GM18505 (cell line): ENCODE results near the gene CATSPERZ.
A peak's percentile ranks its signal among the peaks of the same experiment; 100 is the strongest.
"Not testable (repeated sequence)": the region's sequence is repeated elsewhere in the genome, so short reads cannot be mapped to it uniquely, and the experiment has no call there.

ENCODE experiments used
- ATAC-seq: cut with Tn5 transposase; IDR thresholded peaks from one replicate; pipeline ENCODE4 v1.9.1; 2021; ENCODE audit not compliant: unreplicated experiment
- POLR2A ChIP-seq: IDR thresholded peaks from 4 replicates; pipeline ENCODE4 v1.6.1; 2011; ENCODE audit warnings: borderline replicate concordance; ENCODE audit not compliant: insufficient read depth, insufficient read length; ENCODE audit errors: extremely low read depth

The CATSPERZ gene

DNA sequence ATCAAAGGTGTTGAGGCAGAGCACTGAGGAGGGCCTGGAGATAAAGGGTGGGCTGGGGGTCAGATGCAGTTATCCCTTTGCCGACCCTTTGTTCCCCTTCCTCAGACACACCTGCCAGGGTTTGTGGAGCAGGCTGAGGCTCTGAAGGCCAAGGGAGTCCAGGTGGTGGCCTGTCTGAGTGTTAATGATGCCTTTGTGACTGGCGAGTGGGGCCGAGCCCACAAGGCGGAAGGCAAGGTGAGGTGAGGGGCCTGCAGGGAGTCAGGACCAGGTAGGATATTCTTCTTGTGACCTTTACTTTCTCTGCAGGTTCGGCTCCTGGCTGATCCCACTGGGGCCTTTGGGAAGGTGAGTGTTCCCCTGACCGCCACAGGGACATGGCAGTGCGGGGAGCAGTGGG is 20.4 kb downstream of the CATSPERZ start:
- TF ChIP-seq POLR2A, result no peak
- no peak for ATAC-seq

DNA sequence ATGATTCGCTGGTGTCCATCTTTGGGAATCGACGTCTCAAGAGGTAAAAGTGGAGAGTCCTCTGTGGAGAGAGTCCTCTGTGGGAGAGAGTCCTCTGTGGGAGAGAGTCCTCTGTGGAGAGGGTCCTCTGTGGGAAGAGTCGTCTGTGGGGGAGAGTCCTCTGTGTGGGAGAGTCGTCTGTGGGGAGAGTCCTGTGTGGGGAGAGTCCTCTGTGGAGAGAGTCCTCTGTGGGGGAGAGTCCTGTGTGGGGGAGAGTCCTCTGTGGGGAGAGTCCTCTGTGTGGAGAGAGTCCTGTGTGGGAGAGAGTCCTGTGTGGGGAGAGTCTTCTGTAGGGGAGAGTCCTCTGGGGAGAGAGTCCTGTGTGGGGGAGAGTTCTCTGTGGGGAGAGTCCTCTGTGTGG is 20.9 kb downstream of the CATSPERZ start:
- no peak for TF ChIP-seq POLR2A
- no peak for ATAC-seq

DNA sequence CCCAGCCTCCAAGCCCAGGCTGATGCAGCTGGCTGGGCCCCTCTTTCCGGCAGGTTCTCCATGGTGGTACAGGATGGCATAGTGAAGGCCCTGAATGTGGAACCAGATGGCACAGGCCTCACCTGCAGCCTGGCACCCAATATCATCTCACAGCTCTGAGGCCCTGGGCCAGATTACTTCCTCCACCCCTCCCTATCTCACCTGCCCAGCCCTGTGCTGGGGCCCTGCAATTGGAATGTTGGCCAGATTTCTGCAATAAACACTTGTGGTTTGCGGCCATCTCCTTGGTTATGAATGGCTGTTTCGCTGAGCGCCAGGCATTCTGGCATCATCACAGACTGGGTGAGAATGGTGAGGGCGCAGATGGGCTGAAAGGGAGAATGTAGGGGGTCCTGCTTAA is 21.4 kb downstream of the CATSPERZ start:
- TF ChIP-seq POLR2A, result no peak
- ATAC-seq, result no peak

DNA sequence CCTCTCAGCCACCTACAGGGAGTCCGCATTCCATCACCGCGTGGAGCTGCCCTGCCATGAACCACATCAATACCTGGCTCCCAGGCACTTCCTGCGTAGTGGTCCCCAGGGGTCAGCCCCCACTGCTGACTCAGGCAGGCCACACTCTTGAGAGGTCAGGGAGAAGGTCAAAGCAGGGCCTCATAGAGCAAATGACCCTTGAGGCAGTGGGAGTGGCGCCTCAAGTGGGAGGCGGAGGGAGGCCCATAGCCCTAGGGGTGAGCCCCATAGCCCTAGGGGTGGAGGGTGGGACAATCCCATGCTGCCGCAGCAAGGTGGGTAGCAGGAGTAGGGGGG is 22.7 kb downstream of the CATSPERZ start:
- ATAC-seq, result no peak
- no peak for TF ChIP-seq POLR2A

DNA sequence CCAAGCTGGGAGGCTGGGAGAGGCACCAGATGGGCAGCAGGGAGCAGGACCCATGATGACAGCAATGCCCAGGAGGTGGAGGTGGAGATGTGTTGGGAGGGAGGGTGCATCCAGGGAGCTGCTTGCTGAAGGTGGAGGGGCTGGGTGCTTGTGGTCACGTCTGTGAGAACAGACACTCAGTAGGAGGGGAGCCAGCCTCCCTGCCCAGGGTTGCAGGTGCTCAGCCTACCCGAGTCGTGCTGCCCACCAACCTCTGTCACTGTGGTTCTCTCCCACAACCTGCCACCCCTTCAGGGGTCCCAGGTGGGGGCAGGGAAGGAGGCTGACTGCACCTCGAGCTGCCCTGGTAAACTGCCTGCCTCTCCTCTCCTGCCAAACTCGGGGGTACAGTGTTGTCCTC is 23.2 kb downstream of the CATSPERZ start:
- TF ChIP-seq POLR2A, result no peak
- ATAC-seq, result no peak

DNA sequence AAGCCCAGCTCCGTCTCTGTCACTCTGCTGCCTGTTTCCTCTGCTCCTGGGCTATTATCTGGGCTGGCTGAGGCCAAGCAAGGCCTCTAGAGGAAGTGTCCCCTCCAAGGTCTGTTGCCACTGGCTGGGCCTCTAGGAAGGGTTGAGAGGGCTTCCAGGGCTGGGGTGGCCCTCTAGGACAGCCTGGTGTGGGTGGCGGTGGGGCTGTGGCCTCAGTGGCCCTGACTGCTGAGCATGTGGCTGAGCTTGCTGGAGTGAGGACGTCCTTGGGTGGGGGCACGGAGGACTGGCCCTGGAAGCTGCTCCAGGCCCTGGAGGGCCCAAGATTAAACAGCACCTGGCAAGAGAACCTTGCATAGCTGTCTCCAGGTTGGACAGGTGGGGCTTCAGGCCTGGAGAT is 23.8 kb downstream of the CATSPERZ start:
- ATAC-seq, result not testable (repeated sequence)

DNA sequence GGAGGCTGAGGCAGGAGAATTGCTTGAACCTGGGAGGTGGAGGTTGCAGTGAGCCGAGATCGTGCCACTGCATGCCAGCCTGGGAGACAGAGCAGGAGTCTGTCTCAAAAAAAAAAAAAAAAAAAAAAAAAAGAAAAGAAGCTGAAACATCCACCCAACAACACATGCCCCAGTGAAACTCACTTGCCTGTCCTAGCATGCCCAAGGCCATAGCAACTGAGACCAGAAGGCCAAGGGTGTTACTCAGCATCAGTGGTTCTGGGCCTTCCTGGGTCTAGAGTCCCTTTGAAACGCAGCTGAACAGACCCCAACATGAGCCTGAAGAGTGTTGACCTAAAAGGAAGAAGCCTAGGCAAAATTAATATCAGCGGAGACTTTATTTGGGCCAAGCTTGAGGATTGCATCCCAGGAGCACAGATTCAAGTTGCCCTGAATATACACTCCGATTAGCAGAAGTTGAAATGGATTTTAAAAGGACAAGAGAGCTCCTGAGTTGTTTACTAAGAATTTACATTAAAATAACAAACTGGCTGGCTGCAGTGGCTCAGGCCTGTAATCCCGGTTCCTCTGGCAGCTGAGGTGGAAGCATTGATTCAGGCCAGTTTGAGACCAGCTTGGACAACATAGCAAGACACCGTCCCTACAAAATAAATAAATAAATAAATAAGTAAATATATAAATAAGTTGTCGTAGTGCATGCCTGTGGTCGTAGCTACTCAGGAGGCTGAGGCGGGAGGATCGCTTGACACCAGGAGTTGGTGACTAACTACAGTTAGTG is 24.7 kb downstream of the CATSPERZ start:
- no peak for TF ChIP-seq POLR2A
- no peak for ATAC-seq

DNA sequence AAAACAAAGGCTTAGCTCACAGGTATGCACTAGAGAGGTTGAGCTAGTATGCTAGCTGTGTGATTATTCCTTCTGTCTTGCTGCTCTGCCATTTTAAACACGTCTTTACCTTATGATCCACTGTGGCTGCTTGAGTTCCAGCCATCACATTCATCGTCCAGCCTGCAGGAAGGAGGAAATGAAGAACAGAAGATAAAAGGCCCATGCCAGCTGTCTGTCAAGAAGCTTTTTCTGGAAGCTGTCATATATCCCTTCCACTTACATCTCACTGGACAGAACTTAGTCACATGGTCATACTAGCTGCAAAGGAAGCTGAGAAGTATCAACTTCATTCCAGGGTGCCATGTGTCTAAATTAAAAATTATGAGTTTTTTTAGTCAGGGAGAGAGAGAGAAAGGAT is 27.2 kb downstream of the CATSPERZ start:
- TF ChIP-seq POLR2A, result no peak
- ATAC-seq, result no peak

DNA sequence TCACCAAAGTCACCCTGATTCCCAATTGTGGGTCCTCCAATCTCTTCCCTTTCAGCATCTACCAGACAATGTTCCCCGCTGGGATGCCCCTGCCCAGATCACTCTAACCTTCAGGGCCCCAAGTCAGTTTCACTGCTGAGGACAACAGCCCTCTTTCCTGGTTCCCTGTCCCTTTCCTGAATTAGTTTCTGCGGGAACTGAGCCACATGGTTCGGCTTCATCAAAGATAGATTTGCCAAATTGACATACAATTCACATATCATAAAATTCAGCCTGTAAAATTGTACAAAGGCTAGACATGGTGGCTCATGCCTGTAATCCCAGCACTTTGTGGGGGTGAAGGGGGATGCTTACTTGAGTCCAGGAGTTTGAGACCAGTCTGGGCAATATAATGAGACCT is 27.8 kb downstream of the CATSPERZ start:
- no peak for ATAC-seq
- no peak for TF ChIP-seq POLR2A

DNA sequence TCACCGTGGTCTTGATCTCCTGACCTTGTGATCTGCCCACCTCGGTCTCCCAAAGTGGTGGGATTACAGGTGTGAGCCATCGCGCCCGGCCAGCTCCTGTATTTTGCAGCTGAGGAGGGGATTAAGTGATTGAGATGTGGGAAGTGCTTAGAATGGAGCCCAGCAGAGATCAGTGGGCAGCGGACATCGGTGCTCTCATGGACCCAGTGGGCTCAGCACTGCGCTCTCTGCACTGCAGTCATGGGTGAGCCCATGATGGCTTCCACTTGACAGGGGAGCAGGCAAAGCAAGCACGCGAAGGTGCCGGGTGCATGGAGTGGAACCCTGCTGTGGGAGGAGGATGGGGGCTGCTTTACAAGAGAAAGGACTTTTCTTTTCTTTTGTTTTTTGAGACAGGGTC is 30.7 kb downstream of the CATSPERZ start:
- no peak for ATAC-seq
- no peak for TF ChIP-seq POLR2A

DNA sequence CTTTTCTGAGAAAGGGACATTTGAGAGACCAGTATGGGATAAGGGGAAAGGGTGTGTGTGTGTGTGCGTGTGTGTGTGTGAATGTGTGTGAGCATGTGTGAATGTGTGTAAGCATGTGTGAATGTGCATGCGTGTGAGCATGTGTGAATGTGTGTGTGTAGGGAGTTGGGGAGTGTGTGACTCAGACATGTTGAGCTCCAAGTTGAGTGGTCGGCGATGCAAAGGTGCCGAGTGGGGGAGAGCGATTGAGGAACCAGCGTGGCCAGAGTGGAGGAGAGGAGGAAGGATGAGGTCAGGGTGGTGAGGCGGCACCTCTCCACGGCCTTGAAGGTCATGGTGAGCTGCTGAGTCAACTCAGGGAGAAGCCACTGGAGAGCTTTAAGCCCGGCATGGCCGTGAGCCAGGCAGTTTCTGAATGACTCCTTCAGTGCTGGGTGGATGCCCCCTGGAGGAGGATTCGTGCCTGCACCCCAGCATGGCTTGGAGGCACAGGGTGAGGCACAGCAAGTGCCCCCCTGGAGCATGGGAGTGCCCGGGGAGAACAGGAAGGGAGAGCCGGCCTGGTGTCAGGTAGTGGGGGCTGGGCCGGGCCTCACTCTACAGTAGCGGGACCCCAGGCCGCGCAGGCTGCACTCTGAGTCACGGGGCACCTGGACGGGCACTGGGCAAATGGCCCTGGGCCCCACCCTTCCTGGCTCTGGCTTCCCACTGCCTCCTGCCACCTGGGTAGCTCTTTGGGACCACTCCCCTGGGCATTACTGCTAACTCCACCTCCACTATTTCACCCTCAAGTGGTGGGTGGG is 31.6 kb downstream of the CATSPERZ start:
- ATAC-seq, result peak; percentile 36
- no peak for TF ChIP-seq POLR2A

DNA sequence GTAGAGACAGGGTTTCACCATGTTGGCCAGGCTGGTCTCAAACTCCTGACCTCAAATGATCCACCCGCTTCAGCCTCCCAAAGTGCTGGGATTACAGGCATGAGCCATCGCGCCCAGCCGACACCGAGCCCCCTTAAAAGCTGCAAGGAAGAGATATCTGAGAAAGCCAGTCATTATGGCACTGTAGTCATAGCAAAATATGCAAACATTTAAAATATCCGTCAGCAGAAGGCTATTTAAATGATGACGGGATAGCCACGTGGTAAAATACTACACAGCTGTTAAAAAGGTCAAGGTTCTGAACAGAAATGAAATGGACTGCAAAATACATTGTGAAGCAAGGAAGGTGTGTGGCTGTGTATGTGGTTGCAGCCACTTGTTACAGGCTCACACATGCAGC is 33.4 kb downstream of the CATSPERZ start:
- TF ChIP-seq POLR2A, result no peak
- no peak for ATAC-seq

DNA sequence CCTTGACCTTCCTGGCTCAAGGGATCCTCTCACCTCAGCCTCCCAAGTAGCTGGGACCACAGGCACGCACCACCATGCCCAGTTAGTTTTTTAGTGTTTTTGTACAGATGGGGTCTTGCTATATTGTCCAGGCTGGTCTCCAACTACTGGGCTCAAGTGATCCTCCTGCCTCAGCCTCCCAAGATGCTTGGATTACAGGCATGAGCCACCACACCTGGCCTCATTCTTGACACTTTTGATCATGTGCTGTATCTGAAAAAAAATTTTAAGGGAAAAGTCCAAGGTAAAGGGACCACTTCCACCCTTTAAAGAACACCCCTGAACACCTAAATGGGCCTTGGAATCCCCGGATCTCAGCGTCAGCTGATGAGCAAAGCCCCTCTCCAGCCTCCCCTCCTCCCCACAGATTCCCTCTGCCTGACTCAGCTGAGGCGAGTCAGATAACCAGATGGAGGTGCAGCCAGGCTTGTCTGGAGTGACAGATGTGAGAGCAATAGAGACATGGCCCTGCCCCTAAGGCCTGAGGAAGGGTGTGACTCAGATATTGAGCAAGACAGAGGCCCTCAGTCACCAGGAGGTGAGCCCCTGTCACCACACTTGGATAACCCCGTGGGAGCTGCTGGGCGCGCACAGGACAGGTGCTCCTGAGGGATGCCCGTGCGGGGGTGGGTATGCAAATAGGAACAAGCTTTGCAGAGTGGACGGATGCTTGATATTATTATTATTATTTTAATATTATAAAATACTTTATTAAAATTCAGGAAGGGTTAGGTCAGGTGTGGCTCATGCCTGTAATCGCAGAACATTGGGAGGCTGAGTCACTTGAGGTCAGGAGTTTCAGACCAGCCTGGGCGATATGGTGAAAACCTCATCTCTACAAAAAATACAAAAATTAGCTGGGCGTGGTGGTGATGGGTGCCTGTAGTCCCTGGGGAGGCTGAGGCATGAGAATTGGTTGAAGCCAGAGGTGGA is 34.9 kb downstream of the CATSPERZ start:
- no peak for TF ChIP-seq POLR2A
- ATAC-seq, result peak; percentile 77
